Transverse colon (tissue), 4 donors: ENCODE measurements around the gene FOXJ3. TPM values are rescaled to one million over a fixed set of nuclear protein-coding genes. Genes with fewer than 3 reads are reported as not detected.

Source experiments
- DNase-seq: peaks from one replicate; pipeline ENCODE4 v3.0.0-alpha.2; 2019
- H3K27ac ChIP-seq, 4 donors: fragments of 200-600 bp; sonication (generic); 2 replicates each; pipeline ENCODE4 v1.5.1; 2016 to 2018; ENCODE audit warnings: inconsistent platforms in 4 of 4
- H3K27me3 ChIP-seq: fragments of 200-600 bp; sonication (generic); 2 replicates; pipeline ENCODE4 v1.5.1; 2017; ENCODE audit warnings: inconsistent platforms
- H3K36me3 ChIP-seq, 4 donors: fragments of 200-600 bp; sonication (generic); 2 replicates each; pipeline ENCODE4 v1.5.1; 2017 to 2019; ENCODE audit warnings: inconsistent platforms in 4 of 4
- H3K4me1 ChIP-seq, 4 donors: fragments of 200-600 bp; sonication (generic); 2 replicates each; pipeline ENCODE4 v1.5.1; 2017 to 2020; ENCODE audit warnings: inconsistent platforms in 4 of 4
- H3K4me3 ChIP-seq, 4 donors: fragments of 200-600 bp; sonication (generic); 1 replicate in 1 of 4; 2 replicates in 3 of 4; pipeline versions ENCODE4 v1.5.1 to v1.6.1; 2017 to 2019; ENCODE audit warnings: inconsistent platforms in 4 of 4
- H3K9me3 ChIP-seq, 2 donors: fragments of 200-600 bp; sonication (generic); 2 replicates each; pipeline ENCODE4 v1.5.1; 2017 to 2019; ENCODE audit warnings: inconsistent platforms in 2 of 2
- CTCF ChIP-seq, 5 experiments: fragments of 200-600 bp in 3 of 5; fragments of 450-650 bp in 2 of 5; sonication (generic) in 3 of 5; IDR thresholded peaks; 1 replicate in 2 of 5; 2 replicates in 3 of 5; pipeline ENCODE4 v1.5.1; 2016 to 2017; ENCODE audit warnings: antibody characterized with exemption in 5 of 5, inconsistent platforms in 3 of 5, mild to moderate bottlenecking in 2 of 5, moderate library complexity in 1 of 5
- EP300 ChIP-seq: sonication (generic); formaldehyde crosslinking; IDR thresholded peaks from one replicate; pipeline ENCODE4 v1.6.1; 2017; ENCODE audit warnings: antibody characterized with exemption, low read depth
- POLR2A ChIP-seq: fragments of 450-650 bp; IDR thresholded peaks from one replicate; pipeline ENCODE4 v1.6.1; 2016; ENCODE audit warnings: antibody characterized with exemption, mild to moderate bottlenecking, moderate library complexity
- POLR2AphosphoS5 ChIP-seq, 3 donors: sonication (generic); formaldehyde crosslinking; IDR thresholded peaks; one replicate each; pipeline ENCODE4 v1.6.1; 2016; ENCODE audit warnings: antibody characterized with exemption in 3 of 3
- WGBS, 2 donors: methylation state at CpG; one replicate each; pipeline ENCODE4 v1.1.5; 2018; ENCODE audit warnings: low coverage in 1 of 2; 5-methylcytosine and 5-hydroxymethylcytosine counted together
- in situ Hi-C, 4 donors: fragments of 200-750 bp; cut with MboI; loops; one replicate each; pipeline versions ENCODE4 v1.15.0 to v1.15.1; 2017; ENCODE audit warnings: low sequenced_read_pairs in 3 of 4, low pct_ligation_motif_present in 1 of 4, low pct_unique_long_range_greater_than_20kb in 1 of 4
- intact Hi-C: fragments of 100-400 bp; cut with DNase I; formaldehyde crosslinking; loops from one replicate; pipeline ENCODE4 v1.15.1; 2023; ENCODE audit warnings: low total_unique reads
- total RNA-seq, 4 donors: library from RNA; depleted of rRNA; stranded (reverse); fragments of >200 nt; gene quantifications; one replicate each; pipeline ENCODE4 v1.1.0, GENCODE V29; 2016

FOXJ3 gene
- total RNA-seq, 4 donors from 2014 or later = 18.5 to 62.1 (median 38.6) TPM

- intact Hi-C loops = no loop called here
Measured at GRCh38 chr1:42184616-42185015, 150.4 kb downstream of the FOXJ3 start.

GRCh38 chr1:42183957-42184268 is 151.1 kb downstream of the FOXJ3 start:
- Histone ChIP-seq H3K9me3 (no peaks in the 10 kb centered on the region), H3K4me3 (no peak overlapping the region), H3K4me1 (no peaks in the 10 kb centered on the region), H3K27ac (no peak overlapping the region), H3K36me3 (peaks cover 0 to 22% (median 4%) of the 10 kb centered on the region in 4 donors), H3K27me3 (no peaks in the 10 kb centered on the region)
- in situ Hi-C loops = no loop called here
- intact Hi-C loops = no loop called here
- DNase-seq = no peak
- 93 to 97% methylated on average over 6 of the region's 6 CpGs for WGBS, 2 donors
- TF ChIP-seq CTCF (IDR thresholded peaks at IDR 0.05) (no peak), POLR2AphosphoS5 (IDR thresholded peaks at IDR 0.05) (no peak), POLR2A (no peak), EP300 (no peak)

More at GRCh38 chr1:42184616-42185015, 150.4 kb downstream of the FOXJ3 start:
- no peaks in the 10 kb centered on the region for H3K27me3 ChIP-seq
- H3K27ac ChIP-seq = no peak overlapping the region
- H3K9me3 ChIP-seq = no peaks in the 10 kb centered on the region
- no peak for DNase-seq
- in situ Hi-C loops = no loop called here
- peaks cover 0 to 22% (median 4%) of the 10 kb centered on the region in 4 donors for H3K36me3 ChIP-seq
- H3K4me1 ChIP-seq = no peaks in the 10 kb centered on the region
- WGBS, 2 donors = 87 to 100% methylated on average over 3 of the region's 3 CpGs
- TF ChIP-seq CTCF (IDR thresholded peaks at IDR 0.05) (no peak), POLR2AphosphoS5 (IDR thresholded peaks at IDR 0.05) (no peak), EP300 (no peak), POLR2A (no peak)
- H3K4me3 ChIP-seq = no peak overlapping the region

- Histone ChIP-seq H3K4me3 (no peak overlapping the region), H3K36me3 (peaks cover 0 to 18% (median 2%) of the 10 kb centered on the region in 4 donors), H3K27ac (no peak overlapping the region), H3K4me1 (no peaks in the 10 kb centered on the region), H3K9me3 (no peaks in the 10 kb centered on the region), H3K27me3 (no peaks in the 10 kb centered on the region)
- intact Hi-C loops = no loop called here
- in situ Hi-C loops = no loop called here
- no peak for TF ChIP-seq POLR2A
- TF ChIP-seq POLR2AphosphoS5 (IDR thresholded peaks at IDR 0.05) = no peak
- no peak for TF ChIP-seq EP300
- no peak for TF ChIP-seq CTCF (IDR thresholded peaks at IDR 0.05)
- 73 to 96% methylated on average over 4 to 7 of the region's 7 CpGs for WGBS, 2 donors
- DNase-seq = no peak
Measured at GRCh38 chr1:42183210-42183956, 151.7 kb downstream of the FOXJ3 start.

- Histone ChIP-seq H3K4me1 (peaks cover 0 to 6% (median 0%) of the 10 kb centered on the region in 4 donors), H3K27ac (no peak overlapping the region), H3K4me3 (no peak overlapping the region), H3K9me3 (no peaks in the 10 kb centered on the region), H3K27me3 (no peaks in the 10 kb centered on the region), H3K36me3 (peaks cover 0 to 6% (median 0%) of the 10 kb centered on the region in 4 donors)
- in situ Hi-C loops (no loop called here), intact Hi-C loops (no loop called here)
- TF ChIP-seq POLR2A = no peak
- TF ChIP-seq EP300 = no peak
- no peak for TF ChIP-seq CTCF (IDR thresholded peaks at IDR 0.05)
- no peak for TF ChIP-seq POLR2AphosphoS5 (IDR thresholded peaks at IDR 0.05)
- 81 to 90% methylated on average over 2 to 4 of the region's 4 CpGs for WGBS, 2 donors
- no peak for DNase-seq
Measured at GRCh38 chr1:42181687-42182086, 153.3 kb downstream of the FOXJ3 start.
